ENCODE data around the gene ITGB3. TPM values are rescaled to one million over a fixed set of nuclear protein-coding genes. Genes with fewer than 3 reads are reported as not detected.

ITGB3 gene
- total and polyA plus RNA-seq, 10 of the 15 experiments (the other 5 are each of a cell fraction or from before 2014, with no cell fraction given), result 0.69 to 22.8 (median 13.6) TPM

- peak; percentile 18; the same call in 1 of the 2 replicates for TF ChIP-seq REST (IDR thresholded peaks at IDR 0.05; ENCODE audit: low read depth, low read length)
- TF ChIP-seq E2F8 (IDR thresholded peaks at IDR 0.05; ENCODE audit: low read depth, partially characterized antibody), result no peak
- TF ChIP-seq ATF3 (IDR thresholded peaks at IDR 0.05; ENCODE audit: borderline replicate concordance, extremely low read depth, low read depth, low read length), result peak; percentile 38; the same call in 1 of the 2 replicates
- peak; percentile 65; the same call in 1 of the 2 replicates for TF ChIP-seq MAX (IDR thresholded peaks at IDR 0.05; ENCODE audit: low read depth, low read length)
- peak; percentile 25 for TF ChIP-seq SP1 (IDR thresholded peaks at IDR 0.05; ENCODE audit: low read depth, low read length)
- TF ChIP-seq RCOR1 (conservative IDR thresholded peaks at IDR 0.05; ENCODE audit: low read depth, low read length), result 0 out of 2 replicates have a peak, but pooled peaks have one; percentile 38
- TF ChIP-seq CHD1 (IDR thresholded peaks at IDR 0.05; ENCODE audit: low read depth, low read length), result 0 out of 2 replicates have a peak, but pooled peaks have one; percentile 17
- no peak for TF ChIP-seq ELK1 (IDR thresholded peaks at IDR 0.05; ENCODE audit: low read depth, low read length)
- peak; percentile 66; the same call in 1 of the 2 replicates for TF ChIP-seq SIN3A (IDR thresholded peaks at IDR 0.05; ENCODE audit: low read depth, low read length)
- peak; percentile 92 for TF ChIP-seq POLR2A (IDR thresholded peaks at IDR 0.05; ENCODE audit: low read depth, low read length)
- TF ChIP-seq MEF2B (IDR thresholded peaks at IDR 0.05; ENCODE audit: partially characterized antibody, poor library complexity, severe bottlenecking), result no peak
- 0 out of 2 replicates have a peak, but pooled peaks have one; percentile 13 for TF ChIP-seq CBX5 (IDR thresholded peaks at IDR 0.05; ENCODE audit: low read depth)
- TF ChIP-seq BACH1 (IDR thresholded peaks at IDR 0.05; ENCODE audit: borderline replicate concordance), result peak; percentile 81
- TF ChIP-seq ZNF622 (IDR thresholded peaks at IDR 0.05), result no peak
- TF ChIP-seq ZNF384 (IDR thresholded peaks at IDR 0.05; ENCODE audit: borderline replicate concordance, low read depth, low read length), result no peak
- TF ChIP-seq HSF1 (IDR thresholded peaks at IDR 0.05; ENCODE audit: low read depth, low read length), result no peak
- peak; percentile 90 for TF ChIP-seq GATAD2B (conservative IDR thresholded peaks at IDR 0.05; ENCODE audit: low read depth)
Observed at GRCh38 chr17:47323382-47324223, 70.0 kb downstream of the ITGB3 start, which contains the start of gene EFCAB13 (continued).
